Measurements from ENCODE around the gene CCT6B.

DNA sequence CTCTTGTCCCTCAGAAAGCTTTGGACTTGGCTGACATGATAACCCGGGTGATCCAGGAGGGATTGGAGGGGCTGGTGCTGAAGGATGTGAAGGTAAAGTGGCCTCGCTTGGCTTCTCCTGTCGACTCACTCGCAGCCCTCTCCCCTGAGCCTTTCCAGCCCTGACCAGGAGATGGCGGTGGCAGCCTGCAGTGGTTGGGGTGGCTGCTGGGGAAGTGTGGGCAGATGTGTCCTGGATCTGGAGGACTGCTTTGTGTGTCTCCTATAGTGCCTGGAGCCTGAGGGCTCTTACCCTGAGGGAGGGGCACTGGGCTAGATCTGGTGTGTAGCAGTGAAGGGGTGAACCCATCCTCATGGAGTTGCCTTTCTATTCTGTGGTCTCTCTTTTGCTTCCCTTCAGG, 36.9 kb upstream of the CCT6B start:
- no peak for TF ChIP-seq PURB (CRISPR knock-in tag; IDR thresholded peaks at IDR 0.05; ENCODE audit: low read depth)
- TF ChIP-seq, protein P1, sequence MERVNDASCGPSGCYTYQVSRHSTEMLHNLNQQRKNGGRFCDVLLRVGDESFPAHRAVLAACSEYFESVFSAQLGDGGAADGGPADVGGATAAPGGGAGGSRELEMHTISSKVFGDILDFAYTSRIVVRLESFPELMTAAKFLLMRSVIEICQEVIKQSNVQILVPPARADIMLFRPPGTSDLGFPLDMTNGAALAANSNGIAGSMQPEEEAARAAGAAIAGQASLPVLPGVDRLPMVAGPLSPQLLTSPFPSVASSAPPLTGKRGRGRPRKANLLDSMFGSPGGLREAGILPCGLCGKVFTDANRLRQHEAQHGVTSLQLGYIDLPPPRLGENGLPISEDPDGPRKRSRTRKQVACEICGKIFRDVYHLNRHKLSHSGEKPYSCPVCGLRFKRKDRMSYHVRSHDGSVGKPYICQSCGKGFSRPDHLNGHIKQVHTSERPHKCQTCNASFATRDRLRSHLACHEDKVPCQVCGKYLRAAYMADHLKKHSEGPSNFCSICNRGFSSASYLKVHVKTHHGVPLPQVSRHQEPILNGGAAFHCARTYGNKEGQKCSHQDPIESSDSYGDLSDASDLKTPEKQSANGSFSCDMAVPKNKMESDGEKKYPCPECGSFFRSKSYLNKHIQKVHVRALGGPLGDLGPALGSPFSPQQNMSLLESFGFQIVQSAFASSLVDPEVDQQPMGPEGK (CRISPR knock-in tag; IDR thresholded peaks at IDR 0.05; ENCODE audit: borderline replicate concordance) = no peak
- no peak for TF ChIP-seq SP1 (CRISPR knock-in tag; IDR thresholded peaks at IDR 0.05)
- TF ChIP-seq, protein P2, sequence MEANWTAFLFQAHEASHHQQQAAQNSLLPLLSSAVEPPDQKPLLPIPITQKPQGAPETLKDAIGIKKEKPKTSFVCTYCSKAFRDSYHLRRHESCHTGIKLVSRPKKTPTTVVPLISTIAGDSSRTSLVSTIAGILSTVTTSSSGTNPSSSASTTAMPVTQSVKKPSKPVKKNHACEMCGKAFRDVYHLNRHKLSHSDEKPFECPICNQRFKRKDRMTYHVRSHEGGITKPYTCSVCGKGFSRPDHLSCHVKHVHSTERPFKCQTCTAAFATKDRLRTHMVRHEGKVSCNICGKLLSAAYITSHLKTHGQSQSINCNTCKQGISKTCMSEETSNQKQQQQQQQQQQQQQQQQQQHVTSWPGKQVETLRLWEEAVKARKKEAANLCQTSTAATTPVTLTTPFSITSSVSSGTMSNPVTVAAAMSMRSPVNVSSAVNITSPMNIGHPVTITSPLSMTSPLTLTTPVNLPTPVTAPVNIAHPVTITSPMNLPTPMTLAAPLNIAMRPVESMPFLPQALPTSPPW (CRISPR knock-in tag; IDR thresholded peaks at IDR 0.05) = no peak
- TF ChIP-seq, protein P3, sequence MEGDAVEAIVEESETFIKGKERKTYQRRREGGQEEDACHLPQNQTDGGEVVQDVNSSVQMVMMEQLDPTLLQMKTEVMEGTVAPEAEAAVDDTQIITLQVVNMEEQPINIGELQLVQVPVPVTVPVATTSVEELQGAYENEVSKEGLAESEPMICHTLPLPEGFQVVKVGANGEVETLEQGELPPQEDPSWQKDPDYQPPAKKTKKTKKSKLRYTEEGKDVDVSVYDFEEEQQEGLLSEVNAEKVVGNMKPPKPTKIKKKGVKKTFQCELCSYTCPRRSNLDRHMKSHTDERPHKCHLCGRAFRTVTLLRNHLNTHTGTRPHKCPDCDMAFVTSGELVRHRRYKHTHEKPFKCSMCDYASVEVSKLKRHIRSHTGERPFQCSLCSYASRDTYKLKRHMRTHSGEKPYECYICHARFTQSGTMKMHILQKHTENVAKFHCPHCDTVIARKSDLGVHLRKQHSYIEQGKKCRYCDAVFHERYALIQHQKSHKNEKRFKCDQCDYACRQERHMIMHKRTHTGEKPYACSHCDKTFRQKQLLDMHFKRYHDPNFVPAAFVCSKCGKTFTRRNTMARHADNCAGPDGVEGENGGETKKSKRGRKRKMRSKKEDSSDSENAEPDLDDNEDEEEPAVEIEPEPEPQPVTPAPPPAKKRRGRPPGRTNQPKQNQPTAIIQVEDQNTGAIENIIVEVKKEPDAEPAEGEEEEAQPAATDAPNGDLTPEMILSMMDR (IDR thresholded peaks at IDR 0.05 in 2 of 3, conservative IDR thresholded peaks at IDR 0.05 in 1 of 3; ENCODE audit: insufficient read depth in 2 of 3, low read depth in 1 of 3, low read length in 3 of 3) = peak; percentile 87 to 91 (median 88)
- TF ChIP-seq, protein P4, sequence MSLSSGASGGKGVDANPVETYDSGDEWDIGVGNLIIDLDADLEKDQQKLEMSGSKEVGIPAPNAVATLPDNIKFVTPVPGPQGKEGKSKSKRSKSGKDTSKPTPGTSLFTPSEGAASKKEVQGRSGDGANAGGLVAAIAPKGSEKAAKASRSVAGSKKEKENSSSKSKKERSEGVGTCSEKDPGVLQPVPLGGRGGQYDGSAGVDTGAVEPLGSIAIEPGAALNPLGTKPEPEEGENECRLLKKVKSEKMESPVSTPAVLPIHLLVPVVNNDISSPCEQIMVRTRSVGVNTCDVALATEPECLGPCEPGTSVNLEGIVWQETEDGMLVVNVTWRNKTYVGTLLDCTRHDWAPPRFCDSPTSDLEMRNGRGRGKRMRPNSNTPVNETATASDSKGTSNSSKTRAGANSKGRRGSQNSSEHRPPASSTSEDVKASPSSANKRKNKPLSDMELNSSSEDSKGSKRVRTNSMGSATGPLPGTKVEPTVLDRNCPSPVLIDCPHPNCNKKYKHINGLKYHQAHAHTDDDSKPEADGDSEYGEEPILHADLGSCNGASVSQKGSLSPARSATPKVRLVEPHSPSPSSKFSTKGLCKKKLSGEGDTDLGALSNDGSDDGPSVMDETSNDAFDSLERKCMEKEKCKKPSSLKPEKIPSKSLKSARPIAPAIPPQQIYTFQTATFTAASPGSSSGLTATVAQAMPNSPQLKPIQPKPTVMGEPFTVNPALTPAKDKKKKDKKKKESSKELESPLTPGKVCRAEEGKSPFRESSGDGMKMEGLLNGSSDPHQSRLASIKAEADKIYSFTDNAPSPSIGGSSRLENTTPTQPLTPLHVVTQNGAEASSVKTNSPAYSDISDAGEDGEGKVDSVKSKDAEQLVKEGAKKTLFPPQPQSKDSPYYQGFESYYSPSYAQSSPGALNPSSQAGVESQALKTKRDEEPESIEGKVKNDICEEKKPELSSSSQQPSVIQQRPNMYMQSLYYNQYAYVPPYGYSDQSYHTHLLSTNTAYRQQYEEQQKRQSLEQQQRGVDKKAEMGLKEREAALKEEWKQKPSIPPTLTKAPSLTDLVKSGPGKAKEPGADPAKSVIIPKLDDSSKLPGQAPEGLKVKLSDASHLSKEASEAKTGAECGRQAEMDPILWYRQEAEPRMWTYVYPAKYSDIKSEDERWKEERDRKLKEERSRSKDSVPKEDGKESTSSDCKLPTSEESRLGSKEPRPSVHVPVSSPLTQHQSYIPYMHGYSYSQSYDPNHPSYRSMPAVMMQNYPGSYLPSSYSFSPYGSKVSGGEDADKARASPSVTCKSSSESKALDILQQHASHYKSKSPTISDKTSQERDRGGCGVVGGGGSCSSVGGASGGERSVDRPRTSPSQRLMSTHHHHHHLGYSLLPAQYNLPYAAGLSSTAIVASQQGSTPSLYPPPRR (CRISPR knock-in tag; IDR thresholded peaks at IDR 0.05; ENCODE audit: borderline replicate concordance) = no peak
- no peak for TF ChIP-seq MIER1 (IDR thresholded peaks at IDR 0.05; ENCODE audit: low read depth)
- no peak for TF ChIP-seq ZNF146 (CRISPR knock-in tag; IDR thresholded peaks at IDR 0.05; ENCODE audit: unreplicated experiment)
- TF ChIP-seq NR2C2 (CRISPR knock-in tag; IDR thresholded peaks at IDR 0.05) = no peak
- TF ChIP-seq NR2C2 (tag; IDR thresholded peaks at IDR 0.05) = no peak
- TF ChIP-seq RFX5 (IDR thresholded peaks at IDR 0.05; ENCODE audit: low read depth, low read length) = no peak
- no peak for TF ChIP-seq PHF8 (IDR thresholded peaks at IDR 0.05; ENCODE audit: borderline replicate concordance, low read length)
